A673 (cell line): ENCODE results near the gene ZMYND8. TPM values are rescaled to one million over a fixed set of nuclear protein-coding genes. Genes with fewer than 3 reads are reported as not detected.

Source experiments
- BruUV-seq: library from RNA; stranded (reverse); fragments of 400-500 nt; replicated peaks from 2 replicates; lab custom pipeline; 2021; lab: Mats Ljungman, UMichigan
- CTCF ChIA-PET: fragments of 300-600 bp; sonication (Branson Sonifier 250); formaldehyde crosslinking; loops from one replicate; lab custom pipeline; 2022; ENCODE audit warnings: antibody characterized with exemption; lab: Charles Lee
- POLR2A ChIA-PET: fragments of 300-600 bp; sonication (Branson Sonifier 250); formaldehyde crosslinking; loops from one replicate; lab custom pipeline; 2022; ENCODE audit warnings: antibody characterized with exemption; ENCODE audit not compliant: low non-redundant PET; lab: Charles Lee
- DNase-seq: peaks from one replicate; pipeline ENCODE4 v3.0.0-alpha.2; 2015; ENCODE audit warnings: low spot score
- H3K27ac ChIP-seq: fragments of 200-600 bp; sonication (generic); 2 replicates; pipeline ENCODE4 v1.5.1; 2016; ENCODE audit warnings: mixed run types, low read depth, mild to moderate bottlenecking, mixed read lengths, antibody characterized with exemption, low read length; ENCODE audit not compliant: poor library complexity, severe bottlenecking
- H3K27me3 ChIP-seq: fragments of 200-600 bp; sonication (generic); replicated peaks from 2 replicates; pipeline ENCODE4 v1.6.1; 2017; ENCODE audit warnings: mixed run types, low read depth, mild to moderate bottlenecking, mixed read lengths, antibody characterized with exemption, low read length; ENCODE audit not compliant: insufficient read depth, poor library complexity
- H3K36me3 ChIP-seq: fragments of 200-600 bp; sonication (generic); 2 replicates; pipeline ENCODE4 v1.6.1; 2016; ENCODE audit warnings: mixed run types, mild to moderate bottlenecking, mixed read lengths, antibody characterized with exemption, low read length; ENCODE audit not compliant: insufficient read depth, poor library complexity, severe bottlenecking
- H3K4me1 ChIP-seq: fragments of 200-600 bp; sonication (generic); 2 replicates; pipeline ENCODE4 v1.6.1; 2017; ENCODE audit warnings: mixed run types, mild to moderate bottlenecking, mixed read lengths, antibody characterized with exemption, low read length; ENCODE audit not compliant: insufficient read depth, poor library complexity, severe bottlenecking
- H3K4me3 ChIP-seq: fragments of 200-600 bp; sonication (generic); 2 replicates; pipeline ENCODE4 v1.5.1; 2016; ENCODE audit warnings: low read depth, mixed run types, mild to moderate bottlenecking, mixed read lengths, low read length; ENCODE audit not compliant: poor library complexity, severe bottlenecking
- H3K9me3 ChIP-seq: fragments of 200-600 bp; sonication (generic); 2 replicates; pipeline ENCODE4 v1.6.1; 2016; ENCODE audit warnings: mixed run types, low read depth, mild to moderate bottlenecking, mixed read lengths, antibody characterized with exemption, low read length; ENCODE audit not compliant: poor library complexity, severe bottlenecking
- CTCF ChIP-seq: fragments of 300-800, 200-600 bp; sonication (generic); conservative IDR thresholded peaks from 2 replicates; pipeline ENCODE4 v1.5.1; 2017; ENCODE audit warnings: low read depth, mild to moderate bottlenecking, antibody characterized with exemption, low read length, moderate library complexity, mixed read lengths
- EZH2 ChIP-seq: fragments of 200-600 bp; sonication (generic); IDR thresholded peaks from 2 replicates; pipeline ENCODE4 v1.6.1; 2017; ENCODE audit warnings: borderline replicate concordance, low read depth, mild to moderate bottlenecking, mixed read lengths, antibody characterized with exemption, low read length; ENCODE audit not compliant: poor library complexity, severe bottlenecking
- intact Hi-C: fragments of 100-400 bp; cut with micrococcal nuclease; formaldehyde crosslinking; loops from one replicate; pipeline ENCODE4 v1.10.0; 2022; ENCODE audit not compliant: unreplicated experiment
- total RNA-seq: library from RNA; stranded (reverse); gene quantifications from 2 replicates; pipeline ENCODE4 v1.2.3, GENCODE V29; 2021

The ZMYND8 gene
- total RNA-seq, 1 experiment from 2014 or later: 31.3 TPM

- ChIA-PET POLR2A (no interaction called here), CTCF (interaction anchor here (0.5 kb wide), 1 partner anchor 29 kb away, joined by 7 read pairs; no protein-coding TSS in a partner anchor)
- Histone ChIP-seq H3K4me1 (no peaks in the 10 kb centered on the region), H3K9me3 (no peaks in the 10 kb centered on the region), H3K27me3 (no peaks in the 10 kb centered on the region), H3K27ac (no peak overlapping the region), H3K36me3 (peaks cover 35% of the 10 kb centered on the region), H3K4me3 (no peak overlapping the region)
- DNase-seq: no peak
- TF ChIP-seq CTCF (no peak), EZH2 (no peak)
- intact Hi-C loops: no loop called here
- BruUV-seq: no TSS peak
Measured at GRCh38 chr20:47292581-47292980, 63.9 kb downstream of the ZMYND8 start.

GRCh38 chr20:47290666-47291430 is 65.7 kb downstream of the ZMYND8 start:
- H3K4me1 ChIP-seq: no peaks in the 10 kb centered on the region
- CTCF ChIA-PET: no interaction called here
- no TSS peak for BruUV-seq
- POLR2A ChIA-PET: no interaction called here
- H3K27ac ChIP-seq: no peak overlapping the region
- H3K4me3 ChIP-seq: no peak overlapping the region
- TF ChIP-seq CTCF (no peak), EZH2 (no peak)
- H3K36me3 ChIP-seq: peaks cover 35% of the 10 kb centered on the region
- no peaks in the 10 kb centered on the region for H3K9me3 ChIP-seq
- DNase-seq: no peak
- no peaks in the 10 kb centered on the region for H3K27me3 ChIP-seq
- intact Hi-C loops: no loop called here

GRCh38 chr20:47290008-47290407 is 66.5 kb downstream of the ZMYND8 start:
- POLR2A ChIA-PET: no interaction called here
- TF ChIP-seq CTCF (no peak), EZH2 (no peak)
- H3K4me3 ChIP-seq: no peak overlapping the region
- no peak for DNase-seq
- no TSS peak for BruUV-seq
- H3K27ac ChIP-seq: no peak overlapping the region
- intact Hi-C loops: no loop called here
- H3K9me3 ChIP-seq: no peaks in the 10 kb centered on the region
- no peaks in the 10 kb centered on the region for H3K27me3 ChIP-seq
- no peaks in the 10 kb centered on the region for H3K4me1 ChIP-seq
- CTCF ChIA-PET: no interaction called here
- H3K36me3 ChIP-seq: peaks cover 42% of the 10 kb centered on the region
